Right lobe of liver (tissue), 4 donors: ENCODE results near the gene ACTRT3.

Source experiments
- CTCF ChIP-seq, 4 donors: fragments of 200-600 bp in 3 of 4; fragments of 450-650 bp in 1 of 4; IDR thresholded peaks; one replicate each; pipeline versions ENCODE4 v1.5.1 to v1.8.0; 2016 to 2022; ENCODE audit warnings: antibody characterized with exemption in 4 of 4, mild to moderate bottlenecking in 2 of 4
- POLR2A ChIP-seq: fragments of 450-650 bp; IDR thresholded peaks from one replicate; pipeline ENCODE4 v1.6.1; 2017; ENCODE audit warnings: antibody characterized with exemption, mild to moderate bottlenecking
- donor health status: DM: no; HTN: no; CAD: no.
- donor health status: DM: no; HTN: no; CAD: no.
- donor health status: DM: no; HTN: yes; CAD: no.

- TF ChIP-seq CTCF (IDR thresholded peaks at IDR 0.05) (no peak), POLR2A (no peak)
Measured at GRCh38 chr3:169760479-169760878, 8.9 kb downstream of the ACTRT3 start.
